IPS DF 6.9 (cell line): ENCODE measurements around the gene PCID2.
"Not testable (repeated sequence)": the region's sequence is repeated elsewhere in the genome, so short reads cannot be mapped to it uniquely, and the experiment has no call there.

Experiments used
- DNase-seq: peaks from one replicate; pipeline ENCODE4 v3.0.0-alpha.2; 2013; ENCODE audit warnings: low read depth, low spot score
- H3K27ac ChIP-seq: one replicate; pipeline ENCODE4 v1.5.1; 2013; ENCODE audit warnings: low read length, control low read depth
- H3K27me3 ChIP-seq: 2 replicates; pipeline ENCODE4 v1.6.1; 2013; ENCODE audit warnings: mild to moderate bottlenecking, low read length; ENCODE audit not compliant: control insufficient read depth, insufficient read depth
- H3K36me3 ChIP-seq: 2 replicates; pipeline ENCODE4 v1.6.1; 2013; ENCODE audit warnings: low read length; ENCODE audit not compliant: control insufficient read depth, insufficient read depth
- H3K4me1 ChIP-seq: 2 replicates; pipeline ENCODE4 v1.6.1; 2013; ENCODE audit warnings: low read length; ENCODE audit not compliant: control insufficient read depth, insufficient read depth
- H3K4me3 ChIP-seq: 2 replicates; pipeline ENCODE4 v1.5.1; 2013; ENCODE audit warnings: mild to moderate bottlenecking, low read length
- H3K9me3 ChIP-seq: 2 replicates; pipeline ENCODE4 v1.6.1; 2013; ENCODE audit warnings: low read length, inconsistent platforms; ENCODE audit not compliant: control insufficient read depth, insufficient read depth
- WGBS: extraction: QIAGEN DNeasy Blood & Tissue Kit; methylation state at CpG from one replicate; pipeline ENCODE4 v1.1.7; 2013; ENCODE audit warnings: mixed read lengths, missing lambda C conversion rate; ENCODE audit not compliant: insufficient read length, insufficient coverage; 5-methylcytosine and 5-hydroxymethylcytosine counted together

The PCID2 gene

DNA sequence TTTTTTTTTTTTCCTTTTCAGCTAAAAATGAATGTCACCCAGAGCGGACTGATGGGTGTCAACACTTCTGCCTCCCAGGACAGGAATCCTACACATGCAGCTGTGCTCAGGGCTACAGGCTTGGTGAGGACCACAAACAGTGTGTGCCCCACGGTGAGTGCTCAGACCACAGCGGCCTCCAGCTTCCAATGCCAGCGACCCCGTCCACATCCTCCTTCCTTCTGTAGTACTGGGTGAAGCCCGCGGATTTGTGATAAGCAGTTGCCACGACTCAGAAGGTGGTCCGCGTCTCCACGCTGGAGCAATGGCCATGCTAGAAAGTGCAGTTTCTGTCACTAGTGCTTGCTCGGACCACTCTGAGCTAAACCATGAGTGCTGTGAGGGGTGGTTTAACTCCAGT lies 44.0 kb downstream of the PCID2 start:
- Histone ChIP-seq H3K27ac (no peak overlapping the region), H3K4me1 (0 out of 2 replicates have a peak, but pooled peaks cover 2% of the 10 kb centered on the region), H3K9me3 (no peaks in the 10 kb centered on the region), H3K4me3 (no peak overlapping the region), H3K36me3 (peaks cover under 1% of the 10 kb centered on the region; the same call in 1 of the 2 replicates), H3K27me3 (no peaks in the 10 kb centered on the region)
- WGBS, result no CpG with 5 or more reads among the region's 12 CpGs
- DNase-seq, result no peak

DNA sequence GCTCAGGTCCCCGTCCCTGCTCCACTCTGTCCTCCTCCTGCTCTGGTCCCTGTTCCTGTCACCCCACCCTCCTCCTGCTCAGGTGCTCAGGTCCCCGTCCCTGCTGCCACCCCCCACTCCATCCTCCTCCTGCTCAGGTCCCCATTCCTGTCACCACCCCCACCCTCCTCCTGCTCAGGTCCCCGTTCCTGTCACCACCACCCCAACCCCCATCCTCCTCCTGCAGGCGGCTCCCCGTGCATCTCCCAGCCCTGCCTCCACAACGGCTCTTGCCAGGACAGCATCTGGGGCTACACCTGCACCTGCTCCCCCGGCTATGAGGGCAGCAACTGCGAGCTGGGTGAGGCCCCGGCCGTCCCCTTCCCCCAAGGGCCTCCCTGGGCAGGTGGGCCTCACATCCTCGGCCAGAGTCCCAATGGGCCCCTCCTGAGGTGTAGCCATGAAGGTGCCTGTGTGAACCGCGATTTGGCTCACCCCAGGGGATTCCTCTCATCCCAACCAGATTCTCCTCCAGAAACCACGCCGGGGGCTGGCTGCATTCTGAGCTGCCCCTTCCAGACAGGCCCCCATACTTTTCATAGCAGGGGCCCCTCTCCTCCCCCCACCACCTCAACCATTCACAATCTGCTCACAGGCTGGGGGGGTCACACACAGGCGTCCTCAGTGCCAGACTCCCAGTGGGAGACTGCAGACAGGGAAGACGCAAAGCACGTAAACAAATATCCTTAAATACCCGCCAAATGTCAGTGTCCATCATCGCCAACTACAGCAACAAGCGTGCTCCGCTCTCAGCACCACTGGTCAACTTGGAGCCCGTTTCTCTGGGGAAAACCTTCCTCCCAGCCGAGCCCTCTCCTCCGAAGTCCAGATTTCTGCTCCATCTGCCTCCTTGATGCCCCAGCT lies 45.4 kb downstream of the PCID2 start:
- no peak overlapping the region for H3K4me3 ChIP-seq
- DNase-seq, result no peak
- H3K27me3 ChIP-seq, result no peaks in the 10 kb centered on the region
- peaks cover 5% of the 10 kb centered on the region; the same call in 1 of the 2 replicates for H3K4me1 ChIP-seq
- no peaks in the 10 kb centered on the region for H3K36me3 ChIP-seq
- no peak overlapping the region for H3K27ac ChIP-seq
- no peaks in the 10 kb centered on the region for H3K9me3 ChIP-seq
- no CpG with 5 or more reads among the region's 25 CpGs for WGBS

DNA sequence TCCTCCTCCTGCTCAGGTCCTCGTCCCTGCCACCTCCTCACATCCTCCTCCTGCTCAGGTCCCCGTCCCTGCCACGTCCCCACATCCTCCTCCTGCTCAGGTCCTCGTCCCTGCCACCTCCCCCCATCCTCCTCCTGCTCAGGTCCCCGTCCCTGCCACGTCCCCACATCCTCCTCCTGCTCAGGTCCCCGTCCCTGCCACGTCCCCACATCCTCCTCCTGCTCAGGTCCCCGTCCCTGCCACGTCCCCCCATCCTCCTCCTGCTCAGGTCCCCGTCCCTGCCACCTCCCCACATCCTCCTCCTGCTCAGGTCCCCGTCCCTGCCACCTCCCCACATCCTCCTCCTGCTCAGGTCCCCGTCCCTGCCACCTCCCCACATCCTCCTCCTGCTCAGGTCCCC lies 46.5 kb downstream of the PCID2 start:
- H3K27me3 ChIP-seq, H3K4me3 ChIP-seq, DNase-seq, H3K4me1 ChIP-seq, H3K9me3 ChIP-seq, H3K36me3 ChIP-seq, H3K27ac ChIP-seq: not testable (repeated sequence)
- WGBS, result no CpG with 5 or more reads among the region's 13 CpGs

DNA sequence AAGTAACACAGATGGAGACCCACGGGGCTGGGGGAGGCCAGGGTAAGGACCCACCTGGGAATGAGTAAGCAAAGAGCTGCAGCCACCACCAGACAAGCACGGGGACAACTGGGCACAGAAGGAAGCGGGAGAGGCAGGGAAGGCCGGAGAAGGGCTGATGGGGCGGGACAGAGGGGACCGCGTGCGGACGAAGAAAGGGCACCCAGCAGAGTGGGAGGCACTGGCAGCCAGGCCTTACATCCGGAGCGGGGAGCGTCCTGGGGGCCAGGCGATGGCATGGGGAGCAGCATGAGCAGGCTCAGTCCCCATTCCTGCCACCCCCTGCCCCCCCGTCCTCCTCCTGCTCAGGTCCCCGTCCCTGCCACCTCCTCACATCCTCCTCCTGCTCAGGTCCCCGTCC lies 47.0 kb downstream of the PCID2 start:
- H3K27ac ChIP-seq, result no peak overlapping the region
- DNase-seq, result no peak
- WGBS, result no CpG with 5 or more reads among the region's 16 CpGs
- no peaks in the 10 kb centered on the region for H3K27me3 ChIP-seq
- H3K36me3 ChIP-seq, result no peaks in the 10 kb centered on the region
- no peaks in the 10 kb centered on the region for H3K9me3 ChIP-seq
- no peak overlapping the region for H3K4me3 ChIP-seq
- peaks cover 5% of the 10 kb centered on the region; the same call in 1 of the 2 replicates for H3K4me1 ChIP-seq

DNA sequence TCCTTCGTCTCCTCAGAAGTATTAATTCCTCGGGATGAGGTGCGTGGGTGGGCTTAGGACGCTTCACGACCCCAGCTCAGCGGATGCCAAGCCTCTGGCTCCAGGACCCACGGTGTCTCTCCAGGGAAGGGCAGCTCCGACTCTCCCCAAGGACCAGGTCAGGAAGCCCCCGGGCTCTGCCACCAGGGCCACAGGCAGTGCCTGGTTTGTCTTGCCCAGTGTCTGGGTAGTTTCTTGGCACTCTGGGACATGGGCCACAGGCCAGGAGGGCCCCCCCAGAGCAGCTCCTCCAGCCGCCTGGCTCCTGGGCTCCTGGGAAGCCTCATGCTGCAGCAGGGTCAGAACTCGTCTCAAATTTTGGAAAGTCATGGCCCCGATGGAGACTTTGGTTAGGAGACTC lies 47.5 kb downstream of the PCID2 start:
- Histone ChIP-seq H3K4me3 (no peak overlapping the region), H3K27ac (no peak overlapping the region), H3K27me3 (no peaks in the 10 kb centered on the region), H3K9me3 (no peaks in the 10 kb centered on the region), H3K36me3 (no peaks in the 10 kb centered on the region), H3K4me1 (peaks cover 5% of the 10 kb centered on the region; the same call in 1 of the 2 replicates)
- no peak for DNase-seq
- WGBS, result no CpG with 5 or more reads among the region's 12 CpGs

DNA sequence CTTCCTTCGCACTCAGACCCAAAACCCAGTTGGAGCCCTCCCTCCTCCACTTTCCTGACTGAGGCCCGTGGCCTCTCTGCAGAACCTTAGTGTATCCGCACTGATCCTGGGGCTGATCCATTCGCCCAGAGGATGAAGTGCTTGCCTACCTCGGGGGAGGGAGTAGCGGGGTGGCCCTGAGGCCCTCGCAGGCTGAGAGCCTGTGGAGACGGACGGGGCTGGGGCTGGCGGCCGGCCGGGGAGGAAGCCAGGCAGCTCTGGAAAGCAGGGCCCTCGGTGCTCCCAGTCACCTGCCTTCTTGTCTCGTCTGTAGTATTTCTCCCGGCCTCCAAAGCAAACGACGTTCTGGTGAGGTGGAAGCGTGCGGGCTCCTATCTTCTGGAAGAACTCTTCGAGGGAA lies 48.8 kb downstream of the PCID2 start:
- WGBS, result no CpG with 5 or more reads among the region's 20 CpGs
- no peak overlapping the region for H3K27ac ChIP-seq
- no peaks in the 10 kb centered on the region for H3K27me3 ChIP-seq
- no peaks in the 10 kb centered on the region for H3K36me3 ChIP-seq
- no peaks in the 10 kb centered on the region for H3K9me3 ChIP-seq
- peaks cover 5% of the 10 kb centered on the region; the same call in 1 of the 2 replicates for H3K4me1 ChIP-seq
- DNase-seq, result no peak
- no peak overlapping the region for H3K4me3 ChIP-seq

DNA sequence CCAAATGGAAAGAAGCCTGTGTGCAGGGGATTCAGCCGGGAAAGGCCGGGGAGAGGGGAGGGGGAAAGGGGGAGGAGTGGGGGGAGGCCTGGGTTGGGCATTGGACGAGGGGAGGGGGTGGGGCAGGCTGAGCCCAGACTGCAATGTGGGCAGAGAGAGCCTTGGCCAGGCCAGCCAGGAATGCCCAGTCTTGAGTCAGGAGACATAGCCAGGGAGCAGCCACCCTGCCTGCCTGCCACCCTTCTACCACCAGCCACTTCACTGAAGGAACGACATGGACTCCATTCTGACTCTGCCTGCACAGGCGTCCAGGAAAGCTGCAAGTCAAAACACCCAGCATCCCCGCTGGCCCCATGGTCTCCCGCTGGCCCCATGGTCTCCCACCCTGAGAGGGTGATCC lies 49.5 kb downstream of the PCID2 start:
- H3K27ac ChIP-seq, result no peak overlapping the region
- H3K36me3 ChIP-seq, result no peaks in the 10 kb centered on the region
- no peak for DNase-seq
- no peaks in the 10 kb centered on the region for H3K9me3 ChIP-seq
- WGBS, result no CpG with 5 or more reads among the region's 7 CpGs
- H3K4me1 ChIP-seq, result peaks cover 7% of the 10 kb centered on the region
- H3K27me3 ChIP-seq, result no peaks in the 10 kb centered on the region
- H3K4me3 ChIP-seq, result no peak overlapping the region

DNA sequence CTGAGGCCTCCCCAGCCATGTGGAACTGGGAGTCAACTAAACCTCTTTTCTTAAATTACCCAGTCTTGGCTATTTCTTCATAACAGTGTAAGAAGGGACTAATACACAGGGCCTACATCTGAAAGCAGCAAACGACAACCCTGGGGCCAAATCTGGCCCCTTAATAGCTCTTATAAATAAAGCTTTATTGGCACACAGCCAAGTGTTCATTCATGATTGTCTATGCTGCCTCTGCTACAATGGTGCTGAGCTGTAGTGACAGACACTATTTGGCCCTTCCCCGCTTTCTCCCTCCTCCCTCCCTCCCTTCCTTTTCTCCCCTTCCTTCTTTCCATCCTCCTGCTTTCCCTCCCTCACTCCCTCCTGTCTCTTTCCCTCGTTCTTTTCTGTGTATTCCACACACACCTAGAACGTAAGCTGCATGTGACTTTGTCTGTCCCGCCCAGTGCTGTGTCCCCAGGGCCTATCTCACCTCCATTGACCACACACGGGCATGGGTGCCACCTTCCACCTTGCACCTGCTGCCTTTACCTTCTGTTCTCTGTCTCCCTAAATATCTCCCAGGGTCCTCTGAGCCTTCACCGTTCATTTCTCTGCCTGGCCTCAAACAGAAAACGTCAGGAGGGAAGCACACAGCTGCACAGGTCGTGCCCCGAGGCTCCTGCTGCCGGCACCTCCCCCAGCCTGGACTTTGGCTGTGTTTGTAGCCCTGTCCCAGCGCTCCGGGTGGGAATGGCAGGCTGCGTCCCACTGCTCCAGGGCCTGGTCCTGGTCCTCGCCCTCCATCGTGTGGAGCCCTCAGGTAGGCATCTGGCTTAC lies 50.3 kb downstream of the PCID2 start, which contains the start of gene PROZ:
Gene PROZ (plus strand): TSS at position 720 of the 819 bp plus-strand sequence. CDS start 13 bp downstream, at position 733.
- WGBS, result no CpG with 5 or more reads among the region's 16 CpGs
- DNase-seq, result no peak
- no peaks in the 10 kb centered on the region for H3K9me3 ChIP-seq
- no peak within 1 kb of the TSS for H3K27ac ChIP-seq
- H3K36me3 ChIP-seq, result no peaks in the 10 kb centered on the region
- H3K4me3 ChIP-seq, result no peak within 1 kb of the TSS
- H3K4me1 ChIP-seq, result peaks cover 8% of the 10 kb centered on the region
- H3K27me3 ChIP-seq, result no peaks in the 10 kb centered on the region

DNA sequence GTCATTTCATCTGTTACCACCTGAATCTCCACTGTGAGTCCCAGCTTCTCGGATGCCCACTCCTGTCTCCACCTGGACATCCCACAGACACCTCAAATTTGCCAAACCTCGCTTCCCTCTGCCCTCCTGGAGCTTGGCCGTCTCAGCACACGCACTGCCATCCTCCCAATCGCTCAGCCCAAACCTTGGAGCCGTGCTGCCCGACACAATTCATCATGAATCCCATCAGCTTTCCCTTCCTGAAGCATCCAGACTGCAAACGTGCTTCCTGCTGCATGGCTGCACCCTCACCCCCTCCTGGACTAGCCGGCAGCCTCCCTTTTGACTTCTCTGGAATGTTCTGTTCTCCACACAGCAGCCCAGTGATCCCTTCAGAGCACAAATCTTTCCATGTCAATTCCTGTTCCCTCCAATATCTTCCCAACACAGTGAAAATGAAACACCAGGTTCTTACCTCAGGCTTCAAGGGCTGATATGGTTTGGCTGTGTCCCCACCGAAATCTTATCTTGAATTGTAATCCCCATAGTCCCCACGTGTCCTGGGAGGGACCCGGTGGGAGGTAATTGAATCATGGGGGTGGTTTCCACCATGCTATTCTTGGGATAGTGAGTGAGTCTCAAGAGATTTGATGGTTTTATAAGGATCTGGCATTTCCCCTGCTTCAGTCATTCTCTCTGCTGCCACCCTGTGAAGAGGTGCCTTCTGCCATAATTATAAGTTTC lies 51.1 kb downstream of the PCID2 start:
- DNase-seq, result no peak
- Histone ChIP-seq H3K27ac (no peak overlapping the region), H3K4me3 (no peak overlapping the region), H3K4me1 (peaks cover 8% of the 10 kb centered on the region), H3K36me3 (no peaks in the 10 kb centered on the region), H3K27me3 (peaks cover under 1% of the 10 kb centered on the region; the same call in 1 of the 2 replicates), H3K9me3 (no peaks in the 10 kb centered on the region)
- WGBS, result no CpG with 5 or more reads among the region's 12 CpGs
